Body of pancreas (tissue), 4 donors: ENCODE measurements around the gene NOP10. TPM values are rescaled to one million over a fixed set of nuclear protein-coding genes. Genes with fewer than 3 reads are reported as not detected.

Source experiments
- ATAC-seq: fragments of 150-250 bp; one replicate; pipeline ENCODE4 v1.9.1; 2016
- DNase-seq, 4 donors: peaks; one replicate each; pipeline ENCODE4 v3.0.0-alpha.2; 2019
- H3K27ac ChIP-seq, 4 donors: fragments of 200-600 bp; sonication (generic); 1 replicate in 3 of 4; 2 replicates in 1 of 4; pipeline versions ENCODE4 v1.5.1 to v1.6.1; 2016 to 2019; ENCODE audit warnings: mild to moderate bottlenecking in 1 of 4, mixed read lengths in 1 of 4, moderate library complexity in 1 of 4
- H3K27me3 ChIP-seq, 2 donors: fragments of 200-600 bp; sonication (generic); one replicate each; pipeline ENCODE4 v1.6.0; 2016; ENCODE audit warnings: mild to moderate bottlenecking in 1 of 2
- H3K36me3 ChIP-seq, 2 donors: fragments of 200-600 bp; sonication (generic); replicated peaks in 1 of 2; 2 replicates each; pipeline ENCODE4 v1.5.1; 2016; ENCODE audit warnings: low read depth in 2 of 2; ENCODE audit not compliant: insufficient read depth in 1 of 2
- H3K4me1 ChIP-seq: fragments of 200-600 bp; sonication (generic); one replicate; pipeline ENCODE4 v1.6.0; 2016
- H3K4me3 ChIP-seq, 2 donors: fragments of 200-600 bp; sonication (generic); 1 replicate in 1 of 2; 2 replicates in 1 of 2; pipeline ENCODE4 v1.5.1; 2016 to 2019
- H3K9me3 ChIP-seq, 3 donors: fragments of 200-600 bp; sonication (generic); 1 replicate in 2 of 3; 2 replicates in 1 of 3; pipeline ENCODE4 v1.5.1; 2016
- CTCF ChIP-seq, 7 experiments: fragments of 450-650 bp in 4 of 7; fragments of 200-600 bp in 3 of 7; sonication (generic) in 3 of 7; IDR thresholded peaks; one replicate each; pipeline ENCODE4 v1.5.1; 2016 to 2019; ENCODE audit warnings: antibody characterized with exemption in 7 of 7
- POLR2A ChIP-seq, 3 donors: fragments of 450-650 bp; IDR thresholded peaks; one replicate each; pipeline ENCODE4 v1.6.1; 2016; ENCODE audit warnings: antibody characterized with exemption in 3 of 3, mild to moderate bottlenecking in 2 of 3
- WGBS, 2 donors: methylation state at CpG; one replicate each; pipeline ENCODE4 v1.1.5; 2017; 5-methylcytosine and 5-hydroxymethylcytosine counted together
- intact Hi-C: fragments of 100-400 bp; cut with DNase I; formaldehyde crosslinking; loops from one replicate; pipeline ENCODE4 v1.15.1; 2023
- total RNA-seq, 2 donors: library from RNA; depleted of rRNA; stranded (reverse); fragments of >200 nt; gene quantifications; one replicate each; pipeline ENCODE4 v1.1.0, GENCODE V29; 2016

NOP10 gene
- total RNA-seq, 2 donors from 2014 or later, result 25.7 to 32.4 TPM

DNA sequence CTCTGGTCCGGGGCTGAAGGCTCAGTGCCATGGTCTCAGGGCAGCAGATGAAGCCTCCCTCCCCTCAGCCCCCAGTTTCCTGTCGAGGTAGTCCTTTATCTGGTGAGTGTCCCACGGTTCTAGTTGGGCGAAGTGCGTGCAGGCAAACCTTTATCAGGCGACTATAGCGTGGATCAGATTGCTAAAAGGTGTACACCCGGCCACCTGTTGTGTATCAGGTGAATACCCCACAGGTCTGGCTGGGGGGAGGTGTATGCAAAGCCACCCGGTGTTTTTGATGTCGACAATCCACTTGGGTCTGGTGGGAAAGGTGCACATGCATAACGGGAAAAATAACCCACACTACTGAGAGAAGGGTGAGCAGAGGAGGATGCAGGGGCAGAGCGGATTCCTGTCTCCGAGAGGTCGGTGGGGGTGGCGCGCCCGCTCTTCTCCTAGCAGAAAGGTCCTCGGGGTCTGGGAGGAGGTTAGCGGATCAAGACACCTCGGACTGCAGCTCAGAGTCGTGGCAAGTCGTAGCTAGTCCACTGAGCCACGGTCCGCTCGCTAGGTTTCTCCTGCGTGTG is 5.9 kb downstream of the NOP10 start:
- DNase-seq (peak in 2 of 4 donors; percentile 22 to 34), ATAC-seq (peak; percentile 17)
- TF ChIP-seq CTCF (IDR thresholded peaks at IDR 0.05), result no peak
- TF ChIP-seq POLR2A (IDR thresholded peaks at IDR 0.05), result no peak
- Histone ChIP-seq H3K9me3 (no peaks in the 10 kb centered on the region), H3K4me1 (peaks cover 22% of the 10 kb centered on the region), H3K4me3 (peak overlapping the region; percentile 58 to 93), H3K27me3 (no peaks in the 10 kb centered on the region), H3K36me3 (no peaks in the 10 kb centered on the region), H3K27ac (peak overlapping the region; percentile 79 to 91 (median 86))
- 1% methylated on average over 11 to 26 of the region's 26 CpGs for WGBS, 2 donors
- intact Hi-C loops, result loop anchor here (10.0 kb wide), 1 partner anchor 112 kb away; the partner anchor contains the start of gene EMC4

DNA sequence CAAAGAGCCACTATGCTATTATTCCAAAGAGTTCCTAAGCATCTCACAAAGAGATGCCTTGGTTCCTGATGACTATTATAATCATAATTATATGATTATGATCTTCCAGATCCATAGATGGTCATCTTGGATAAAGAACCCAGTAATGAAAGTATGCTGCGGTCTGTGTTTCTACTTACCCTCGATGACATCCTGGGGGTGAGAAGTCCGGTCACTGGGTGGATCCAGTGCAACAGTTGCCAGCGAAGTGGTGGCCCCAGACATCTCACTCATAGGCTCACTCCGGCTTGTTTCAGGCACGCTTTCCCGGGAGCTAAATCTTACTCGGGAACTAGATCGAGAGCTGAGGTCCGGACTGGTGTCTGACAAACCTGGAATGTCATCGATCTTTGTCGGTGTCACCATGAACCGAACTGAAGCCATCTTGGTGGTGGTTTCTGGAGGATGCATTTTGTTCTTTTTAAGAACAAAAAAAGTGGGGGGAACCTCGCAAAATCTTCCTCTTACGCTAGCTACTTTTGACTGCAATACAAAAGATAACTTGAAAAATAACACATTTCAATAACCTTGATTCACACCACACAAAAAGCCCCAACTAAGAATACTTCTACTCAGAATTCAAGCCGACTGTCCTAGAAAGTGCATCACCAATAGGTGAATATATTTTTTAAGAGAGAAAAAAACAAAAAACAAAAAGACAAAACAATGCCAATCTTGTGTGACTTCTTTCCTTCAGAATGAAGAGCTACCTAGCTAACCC is 6.5 kb downstream of the NOP10 start:
- Histone ChIP-seq H3K36me3 (no peaks in the 10 kb centered on the region), H3K27me3 (no peaks in the 10 kb centered on the region), H3K4me3 (no peak overlapping the region), H3K9me3 (no peaks in the 10 kb centered on the region), H3K4me1 (peaks cover 16% of the 10 kb centered on the region), H3K27ac (peak overlapping the region in 1 of 4 donors; percentile 89)
- 72% methylated on average over 16 of the region's 16 CpGs for WGBS, 2 donors
- TF ChIP-seq CTCF (IDR thresholded peaks at IDR 0.05) (no peak), POLR2A (IDR thresholded peaks at IDR 0.05) (no peak)
- intact Hi-C loops, result loop anchor here (10.0 kb wide), 1 partner anchor 112 kb away; the partner anchor contains the start of gene EMC4
- ATAC-seq (no peak), DNase-seq (no peak)

DNA sequence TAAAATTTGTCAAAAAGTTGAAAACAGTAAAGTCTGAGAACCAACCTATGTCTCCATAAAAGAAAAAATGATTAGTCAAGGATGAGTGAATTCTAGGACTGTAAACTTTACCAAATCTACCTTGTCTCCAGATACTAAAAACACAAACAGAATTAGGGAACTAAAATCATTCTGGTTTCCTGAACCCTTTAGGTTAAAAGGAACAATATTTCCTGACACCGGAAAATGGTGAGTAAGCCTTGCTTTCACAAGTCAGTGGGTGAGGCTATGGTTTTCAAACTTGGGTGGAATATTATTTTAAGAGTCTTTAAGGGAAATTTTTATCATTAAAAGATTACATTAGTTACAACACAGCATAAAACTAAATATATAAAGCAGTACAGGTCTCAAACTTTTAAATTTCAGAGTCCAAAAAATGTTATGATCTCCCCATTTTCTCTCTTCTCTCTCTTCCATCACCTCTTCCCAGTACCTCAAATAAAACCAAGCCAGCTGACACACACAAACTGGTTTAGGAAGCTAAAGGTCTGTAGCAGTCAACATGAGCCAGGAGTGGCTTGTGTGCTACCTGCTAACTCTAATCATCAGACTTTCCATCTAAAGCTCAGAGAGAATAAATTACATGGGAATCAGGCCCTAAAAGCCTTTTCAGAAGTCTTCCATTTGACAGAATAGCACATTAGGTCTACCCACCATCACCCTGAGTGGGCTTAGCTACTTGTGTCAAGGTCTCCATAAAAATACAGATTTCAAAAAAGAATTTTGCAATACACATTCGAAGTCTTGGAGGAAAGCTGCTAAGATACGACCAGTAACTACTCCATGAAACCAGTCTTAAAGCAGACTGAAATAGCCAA is 7.5 kb downstream of the NOP10 start:
- WGBS, 2 donors, result 68 to 78% methylated on average over 3 of the region's 3 CpGs
- Histone ChIP-seq H3K36me3 (no peaks in the 10 kb centered on the region), H3K27me3 (no peaks in the 10 kb centered on the region), H3K9me3 (no peaks in the 10 kb centered on the region), H3K4me1 (peaks cover 12% of the 10 kb centered on the region), H3K4me3 (no peak overlapping the region), H3K27ac (peak overlapping the region in 1 of 4 donors; percentile 89)
- no peak for ATAC-seq
- DNase-seq, result no peak
- intact Hi-C loops, result loop anchor here (10.0 kb wide), 1 partner anchor 111 kb away; the partner anchor contains the start of gene EMC4
- TF ChIP-seq POLR2A (IDR thresholded peaks at IDR 0.05) (no peak), CTCF (IDR thresholded peaks at IDR 0.05) (no peak)

DNA sequence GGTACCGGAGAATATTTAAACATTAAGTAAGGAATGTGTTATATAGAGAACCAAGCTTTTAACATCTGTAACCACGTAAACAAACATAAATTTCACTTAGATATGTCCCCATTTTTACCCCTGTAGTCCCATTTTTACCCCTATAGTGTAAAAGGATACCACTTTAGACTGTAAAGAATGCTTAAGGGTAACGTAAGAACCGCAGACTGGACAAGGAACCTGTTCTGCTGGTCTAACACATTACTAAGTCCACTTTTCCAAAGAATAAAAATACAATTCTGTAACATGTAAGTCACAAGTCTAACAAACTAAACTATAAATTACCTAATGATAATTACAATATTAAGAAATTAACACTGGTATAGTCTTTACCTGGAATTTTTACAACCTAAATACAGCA is 8.3 kb downstream of the NOP10 start:
- H3K27me3 ChIP-seq, result no peaks in the 10 kb centered on the region
- 49 to 52% methylated on average over 4 of the region's 4 CpGs for WGBS, 2 donors
- peak overlapping the region in 1 of 4 donors; percentile 89 for H3K27ac ChIP-seq
- ATAC-seq (no peak), DNase-seq (no peak)
- H3K4me3 ChIP-seq, result no peak overlapping the region
- H3K4me1 ChIP-seq, result peaks cover 12% of the 10 kb centered on the region
- no peaks in the 10 kb centered on the region for H3K36me3 ChIP-seq
- TF ChIP-seq CTCF (IDR thresholded peaks at IDR 0.05) (no peak), POLR2A (IDR thresholded peaks at IDR 0.05) (no peak)
- intact Hi-C loops, result loop anchor here (10.0 kb wide), 1 partner anchor 110 kb away; the partner anchor contains the start of gene EMC4
- no peaks in the 10 kb centered on the region for H3K9me3 ChIP-seq
